PFSK-1 (cell line): Measurements from ENCODE around the gene PDE3B. TPM values are rescaled to one million over a fixed set of nuclear protein-coding genes. Genes with fewer than 3 reads are reported as not detected.

Experiments used
- FOXP2 ChIP-seq: optimal IDR thresholded peaks from 2 replicates; pipeline ENCODE3; 2011; ENCODE audit warnings: borderline replicate concordance, control low read depth, inconsistent platforms; ENCODE audit not compliant: insufficient read depth; ENCODE audit errors: extremely low read length, extremely low read depth
- POLR2AphosphoS5 ChIP-seq: IDR thresholded peaks from 2 replicates; pipeline ENCODE4 v1.6.1; 2012; ENCODE audit warnings: low read depth, mild to moderate bottlenecking, control low read depth, low read length, moderate library complexity
- SIN3A ChIP-seq: IDR thresholded peaks from 2 replicates; pipeline ENCODE4 v1.6.1; 2012; ENCODE audit warnings: mild to moderate bottlenecking, low read length, moderate library complexity, borderline replicate concordance; ENCODE audit not compliant: insufficient read depth
- TAF1 ChIP-seq: IDR thresholded peaks from 2 replicates; pipeline ENCODE4 v1.6.1; 2012; ENCODE audit warnings: low read length, control low read depth, borderline replicate concordance; ENCODE audit not compliant: insufficient read depth
- polyA plus RNA-seq: library from polyadenylated mRNA; unstranded; fragments of >200 nt; gene quantifications from one replicate; pipeline ENCODE4 v1.2.1, GENCODE V29; 2012; ENCODE audit warnings: low read depth, missing spikeins; ENCODE audit not compliant: insufficient read length
- TF ChIP-seq, protein P1 (sequence below), 2 experiments: IDR thresholded peaks; 2 replicates each; pipeline versions ENCODE4 v1.6.1 to v1.8.0; 2011 to 2012; ENCODE audit warnings: low read depth in 2 of 2, low read length in 2 of 2, control low read depth in 1 of 2, inconsistent platforms in 1 of 2, mild to moderate bottlenecking in 1 of 2, moderate library complexity in 1 of 2; ENCODE audit not compliant: insufficient read depth in 1 of 2

The PDE3B gene
- polyA plus RNA-seq: 17.7 TPM

DNA sequence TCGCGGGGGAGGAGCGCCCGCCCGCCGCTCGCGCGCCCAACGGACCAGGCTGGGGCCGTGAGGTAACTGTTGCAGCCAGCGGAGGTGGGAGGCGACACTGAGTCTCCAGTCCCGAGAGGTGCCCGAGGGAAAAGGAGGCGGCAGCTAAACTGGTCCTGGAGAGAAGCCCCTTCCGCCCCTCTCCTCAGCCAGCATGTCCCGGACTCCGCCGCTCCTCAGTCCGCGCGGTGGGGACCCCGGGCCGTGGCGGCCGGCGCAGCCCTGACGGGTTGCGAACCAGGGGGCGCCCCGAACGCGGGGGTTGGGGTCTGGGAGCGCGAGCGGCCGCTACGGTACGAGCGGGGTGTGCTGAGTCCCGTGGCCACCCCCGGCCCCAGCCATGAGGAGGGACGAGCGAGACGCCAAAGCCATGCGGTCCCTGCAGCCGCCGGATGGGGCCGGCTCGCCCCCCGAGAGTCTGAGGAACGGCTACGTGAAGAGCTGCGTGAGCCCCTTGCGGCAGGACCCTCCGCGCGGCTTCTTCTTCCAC is at the start of gene PDE3B:
Gene PDE3B (plus strand): TSS at position 108 of the 529 bp plus-strand sequence. CDS start 272 bp downstream, at position 380.
- TF ChIP-seq POLR2AphosphoS5 (peak; percentile 73; the same call in 1 of the 2 replicates), FOXP2 (peak; percentile 76), TAF1 (peak; percentile 94), SIN3A (0 out of 2 replicates have a peak, but pooled peaks have one; percentile 12)
- TF ChIP-seq, protein P1, sequence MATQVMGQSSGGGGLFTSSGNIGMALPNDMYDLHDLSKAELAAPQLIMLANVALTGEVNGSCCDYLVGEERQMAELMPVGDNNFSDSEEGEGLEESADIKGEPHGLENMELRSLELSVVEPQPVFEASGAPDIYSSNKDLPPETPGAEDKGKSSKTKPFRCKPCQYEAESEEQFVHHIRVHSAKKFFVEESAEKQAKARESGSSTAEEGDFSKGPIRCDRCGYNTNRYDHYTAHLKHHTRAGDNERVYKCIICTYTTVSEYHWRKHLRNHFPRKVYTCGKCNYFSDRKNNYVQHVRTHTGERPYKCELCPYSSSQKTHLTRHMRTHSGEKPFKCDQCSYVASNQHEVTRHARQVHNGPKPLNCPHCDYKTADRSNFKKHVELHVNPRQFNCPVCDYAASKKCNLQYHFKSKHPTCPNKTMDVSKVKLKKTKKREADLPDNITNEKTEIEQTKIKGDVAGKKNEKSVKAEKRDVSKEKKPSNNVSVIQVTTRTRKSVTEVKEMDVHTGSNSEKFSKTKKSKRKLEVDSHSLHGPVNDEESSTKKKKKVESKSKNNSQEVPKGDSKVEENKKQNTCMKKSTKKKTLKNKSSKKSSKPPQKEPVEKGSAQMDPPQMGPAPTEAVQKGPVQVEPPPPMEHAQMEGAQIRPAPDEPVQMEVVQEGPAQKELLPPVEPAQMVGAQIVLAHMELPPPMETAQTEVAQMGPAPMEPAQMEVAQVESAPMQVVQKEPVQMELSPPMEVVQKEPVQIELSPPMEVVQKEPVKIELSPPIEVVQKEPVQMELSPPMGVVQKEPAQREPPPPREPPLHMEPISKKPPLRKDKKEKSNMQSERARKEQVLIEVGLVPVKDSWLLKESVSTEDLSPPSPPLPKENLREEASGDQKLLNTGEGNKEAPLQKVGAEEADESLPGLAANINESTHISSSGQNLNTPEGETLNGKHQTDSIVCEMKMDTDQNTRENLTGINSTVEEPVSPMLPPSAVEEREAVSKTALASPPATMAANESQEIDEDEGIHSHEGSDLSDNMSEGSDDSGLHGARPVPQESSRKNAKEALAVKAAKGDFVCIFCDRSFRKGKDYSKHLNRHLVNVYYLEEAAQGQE (IDR thresholded peaks at IDR 0.05; ENCODE audit: insufficient read depth in 1 of 2, low read depth in 2 of 2, low read length in 2 of 2): peak; percentile 5 to 21; a peak in 1 of 4 replicates

- no peak for TF ChIP-seq FOXP2
- no peak for TF ChIP-seq TAF1
- TF ChIP-seq, protein P1 (IDR thresholded peaks at IDR 0.05; ENCODE audit: insufficient read depth in 1 of 2, low read depth in 2 of 2, low read length in 2 of 2): no peak
- no peak for TF ChIP-seq SIN3A
- no peak for TF ChIP-seq POLR2AphosphoS5
Measured at GRCh38 chr11:14607713-14608112, 35.9 kb upstream of the PDE3B start.

DNA sequence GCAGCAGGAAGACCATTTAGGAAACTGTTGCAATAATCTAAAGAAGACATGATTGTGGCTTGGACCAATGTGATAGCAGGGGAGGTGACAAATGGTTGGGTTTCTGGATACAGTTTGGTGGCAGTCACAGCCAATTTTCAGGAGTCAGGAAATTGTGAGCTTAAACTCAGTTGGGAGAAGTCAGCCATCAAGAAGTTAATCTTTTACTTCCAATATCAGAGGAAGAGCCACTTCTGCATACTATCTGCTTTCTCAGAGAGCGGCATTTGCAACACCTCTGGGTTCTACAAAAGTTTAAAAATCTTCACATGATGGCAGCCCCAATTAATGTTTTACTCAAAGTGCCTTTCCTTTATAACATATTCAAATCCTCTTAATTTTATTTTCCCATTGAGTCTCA is 33.7 kb upstream of the PDE3B start:
- TF ChIP-seq POLR2AphosphoS5 (no peak), TAF1 (no peak), SIN3A (no peak), FOXP2 (no peak)
- TF ChIP-seq, protein P1 (IDR thresholded peaks at IDR 0.05; ENCODE audit: insufficient read depth in 1 of 2, low read depth in 2 of 2, low read length in 2 of 2): no peak

DNA sequence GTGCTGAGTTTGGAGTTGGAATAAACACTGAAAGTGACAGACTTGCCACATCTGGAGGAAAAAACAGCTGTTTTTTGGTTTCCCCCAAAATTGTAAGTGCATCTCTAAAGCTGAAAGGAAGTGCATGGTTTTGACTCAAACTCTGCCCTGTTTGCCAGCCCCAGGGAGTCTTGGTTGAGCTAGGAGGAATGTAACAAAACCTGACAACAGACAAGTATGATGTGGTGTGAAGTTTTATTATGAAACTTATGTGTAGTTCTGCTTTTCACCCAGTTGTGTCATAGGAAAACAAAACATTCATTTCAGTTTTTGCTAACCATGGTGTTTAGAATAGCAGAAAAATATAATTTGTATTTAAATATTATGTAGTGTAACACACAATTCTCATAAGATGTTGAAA is 31.7 kb upstream of the PDE3B start:
- TF ChIP-seq SIN3A: no peak
- TF ChIP-seq TAF1: no peak
- TF ChIP-seq, protein P1 (IDR thresholded peaks at IDR 0.05; ENCODE audit: insufficient read depth in 1 of 2, low read depth in 2 of 2, low read length in 2 of 2): no peak
- TF ChIP-seq POLR2AphosphoS5: no peak
- TF ChIP-seq FOXP2: no peak

DNA sequence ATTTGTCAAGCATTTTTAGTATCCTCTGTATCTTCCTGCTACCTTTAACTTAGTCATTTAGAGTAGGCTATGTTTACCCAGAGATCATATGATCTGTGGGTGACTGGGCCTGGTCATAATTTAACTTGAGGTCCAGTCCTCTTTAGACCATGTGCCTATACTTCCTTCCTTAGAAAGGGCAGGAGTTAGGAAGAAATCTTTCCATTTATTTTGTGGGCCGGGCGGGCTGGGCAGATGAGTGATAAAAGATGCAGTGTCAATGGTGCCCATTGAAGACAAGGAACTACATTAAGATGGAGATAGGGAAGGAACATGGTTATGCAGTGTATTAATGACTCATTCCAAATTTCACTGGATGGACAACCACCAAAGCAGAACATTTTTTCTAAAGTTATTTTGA is 30.9 kb upstream of the PDE3B start:
- TF ChIP-seq TAF1 (no peak), FOXP2 (no peak)
